OCI-M1 (cell line): ENCODE data around the gene FGD2.
A peak's percentile ranks its signal among the peaks of the same experiment; 100 is the strongest.

Source experiments
- DNase-seq: peaks from one replicate; lab custom pipeline; 2025; lab: John Stamatoyannopoulos, UW

FGD2 gene

GRCh38 chr6:37018198-37019064, 13.0 kb downstream of the FGD2 start:
- DNase-seq: peak; percentile 96

DNA sequence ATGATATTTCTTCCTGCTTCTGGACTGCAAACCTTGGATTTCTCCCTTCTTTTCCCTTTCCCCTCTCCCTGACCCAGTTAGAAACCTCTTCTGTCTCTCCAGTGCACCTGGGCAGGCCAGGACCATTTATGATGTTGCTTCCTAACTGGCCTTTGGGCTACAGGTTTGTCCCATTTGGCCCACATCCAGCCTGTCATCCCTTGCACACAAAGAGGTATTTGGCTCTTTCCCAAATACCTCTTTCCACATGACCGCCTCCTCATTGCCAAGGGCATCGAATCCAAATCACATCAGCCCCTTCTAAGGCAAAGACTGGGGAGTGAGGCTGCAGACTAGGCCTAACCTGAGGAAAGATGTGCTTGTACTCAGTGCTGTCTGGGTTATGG, 13.6 kb downstream of the FGD2 start:
- DNase-seq: no peak

GRCh38 chr6:37020381-37020780, 14.9 kb downstream of the FGD2 start:
- DNase-seq: no peak

DNA sequence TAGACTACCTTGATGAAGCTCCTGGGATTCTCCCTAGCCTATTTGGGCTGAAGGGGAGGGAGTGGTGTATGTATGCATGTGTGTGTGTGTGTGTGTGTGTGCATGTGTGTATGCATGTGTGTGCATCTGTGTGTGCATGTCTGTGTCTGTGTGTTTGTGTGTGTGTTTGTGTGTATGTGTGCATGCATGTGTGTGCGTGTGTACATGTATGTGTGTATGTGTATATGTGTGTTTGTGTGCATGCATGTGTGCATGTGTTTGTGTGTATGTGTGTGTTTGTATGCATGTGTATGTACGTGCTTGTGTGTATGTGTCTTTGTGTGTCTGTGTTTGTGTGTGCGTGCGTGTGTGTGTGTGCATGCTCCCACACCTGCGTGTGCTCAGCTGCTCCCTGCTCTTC, 15.4 kb downstream of the FGD2 start:
- DNase-seq: no peak

DNA sequence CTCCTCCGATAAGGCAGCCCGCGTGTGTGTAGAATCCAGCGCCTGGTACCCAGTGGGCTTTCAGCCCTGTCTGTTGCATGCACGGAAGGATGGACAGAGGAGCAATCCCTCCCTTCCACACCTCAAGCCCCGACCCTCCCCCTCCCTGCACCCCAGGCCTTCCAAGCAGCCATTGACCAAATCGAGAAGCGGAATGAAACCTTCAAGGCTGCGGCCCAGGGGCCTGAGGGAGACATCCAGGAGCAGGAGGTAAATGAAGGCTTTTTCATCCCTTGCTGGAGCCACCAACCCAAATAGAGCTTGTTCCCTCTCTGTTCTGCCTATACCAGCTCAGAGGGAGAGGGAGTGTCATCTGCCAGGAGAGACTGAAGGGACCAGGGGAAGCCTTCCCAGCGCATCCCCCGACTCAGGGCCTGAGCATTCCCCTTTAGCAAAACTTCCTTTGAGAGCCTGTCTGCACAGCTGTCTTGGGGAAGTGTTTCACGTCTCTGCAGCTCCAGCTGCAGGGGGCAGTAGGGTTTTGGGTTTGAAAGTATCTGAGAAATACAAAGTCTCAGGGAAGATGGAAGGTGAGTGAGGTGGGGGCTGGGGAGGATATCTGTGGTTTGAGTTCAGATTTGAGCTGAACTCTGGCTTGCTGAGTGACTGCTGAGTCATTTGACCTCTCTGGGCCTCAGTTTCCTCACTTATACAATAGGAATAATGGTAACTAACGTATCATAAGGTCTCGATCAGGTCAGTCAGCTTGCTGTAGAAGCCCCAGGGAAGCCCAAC, 16.1 kb downstream of the FGD2 start:
- peak; percentile 91 for DNase-seq

GRCh38 chr6:37022135-37022863, 16.8 kb downstream of the FGD2 start:
- DNase-seq: no peak

GRCh38 chr6:37024656-37025337, 19.3 kb downstream of the FGD2 start:
- no peak for DNase-seq

DNA sequence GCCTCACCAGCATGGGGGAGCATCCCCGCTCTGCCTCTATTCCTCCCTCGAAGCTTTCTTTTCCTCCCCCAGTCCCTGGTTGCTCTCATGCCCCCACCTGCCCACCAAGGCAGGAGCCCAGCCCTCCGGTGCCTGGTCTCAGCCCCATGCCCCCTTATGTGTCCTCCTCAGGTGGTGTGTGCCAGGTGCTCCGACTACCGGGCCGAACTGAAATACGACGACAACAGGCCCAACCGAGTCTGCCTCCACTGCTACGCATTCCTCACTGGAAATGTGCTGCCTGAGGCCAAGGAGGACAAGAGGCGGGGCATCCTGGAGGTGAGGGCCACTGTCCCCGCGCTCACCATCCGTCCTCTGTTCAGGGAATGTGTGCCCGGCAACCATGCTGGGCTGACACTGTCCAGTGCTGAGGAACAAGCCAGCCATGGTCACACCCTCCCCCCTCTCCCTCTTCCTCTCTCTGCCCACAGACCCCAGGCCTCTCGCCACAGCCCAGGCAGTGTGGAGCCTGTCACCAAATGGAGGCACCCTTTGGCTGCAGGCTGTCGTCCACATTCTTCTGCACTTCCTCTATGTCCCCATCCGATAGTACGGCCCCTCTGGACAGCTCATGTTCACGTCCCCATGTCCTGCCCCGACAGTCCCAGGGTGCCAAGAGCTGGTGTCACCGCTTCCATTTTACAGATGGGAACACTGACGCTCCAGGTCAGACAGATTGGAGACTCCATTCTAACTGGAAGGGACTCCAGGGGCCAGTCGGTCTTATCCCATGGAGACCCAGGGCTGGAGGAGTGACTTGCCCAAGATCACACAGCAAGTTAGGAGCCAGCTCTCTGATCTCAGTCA, 20.4 kb downstream of the FGD2 start:
- no peak for DNase-seq

DNA sequence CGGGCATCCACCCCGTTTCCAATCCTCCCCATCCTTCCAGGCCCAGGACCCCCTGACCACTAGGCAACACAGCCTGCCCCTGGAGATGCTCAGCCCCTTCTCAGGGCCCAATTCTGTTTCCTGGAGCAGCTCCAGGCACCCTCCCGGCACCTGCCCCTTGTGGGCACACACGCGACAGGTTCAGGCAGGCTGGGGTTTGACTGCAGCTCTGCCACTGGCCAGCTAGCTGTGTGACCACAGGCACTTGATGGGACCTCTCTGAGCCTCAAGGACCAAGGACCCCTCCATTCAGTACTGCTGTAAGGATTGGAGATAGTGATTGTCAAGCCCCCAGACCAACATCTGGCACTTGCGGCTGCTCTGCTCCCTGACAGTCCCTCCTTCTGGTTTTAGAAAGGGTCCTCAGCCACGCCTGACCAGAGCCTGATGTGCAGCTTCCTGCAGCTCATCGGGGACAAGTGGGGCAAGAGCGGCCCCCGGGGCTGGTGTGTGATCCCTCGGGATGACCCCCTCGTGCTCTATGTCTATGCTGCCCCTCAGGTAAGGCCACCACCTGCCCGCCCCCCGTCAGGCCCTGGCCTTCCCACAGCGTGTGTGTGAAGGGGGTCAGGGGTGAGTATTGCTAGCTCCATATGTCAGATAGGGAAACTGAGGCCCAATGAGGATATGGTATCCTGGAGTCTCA, 21.7 kb downstream of the FGD2 start:
- no peak for DNase-seq

- no peak for DNase-seq
Observed at GRCh38 chr6:37027811-37028469, 22.5 kb downstream of the FGD2 start.

DNA sequence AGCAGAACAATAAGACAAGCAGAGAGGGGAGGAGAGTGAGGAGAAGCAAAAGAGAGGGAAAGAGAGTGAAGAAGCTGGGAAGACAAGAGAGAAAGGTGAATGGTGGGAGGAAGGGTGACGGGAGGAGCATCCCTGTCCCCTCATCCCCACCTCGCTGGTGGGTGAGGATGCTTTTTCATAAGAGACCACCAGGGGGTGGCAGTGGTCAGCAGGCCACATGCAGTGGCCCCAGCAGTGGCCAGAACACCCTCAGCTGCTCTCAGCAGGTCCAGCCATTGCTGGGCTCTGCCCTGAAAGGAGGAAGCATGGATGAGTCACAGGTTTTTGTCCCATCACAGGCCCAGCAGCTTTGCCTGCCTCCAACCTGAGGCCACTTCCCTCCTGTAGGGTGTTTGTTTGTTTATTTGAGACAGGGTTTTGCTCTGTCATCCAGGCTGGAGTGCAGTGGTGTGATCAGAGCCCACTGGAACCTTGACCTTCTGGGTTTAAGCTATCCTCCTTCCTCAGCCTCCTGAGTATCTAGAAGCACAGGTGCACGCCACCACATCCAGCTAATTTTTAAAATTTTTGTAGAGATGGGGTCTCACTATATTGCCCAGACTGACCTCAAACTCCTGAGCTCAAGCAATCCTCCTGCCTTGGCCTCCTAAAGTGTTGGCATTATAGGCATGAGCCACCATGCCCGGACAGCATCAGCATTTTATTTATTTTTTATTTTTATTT, 24.0 kb downstream of the FGD2 start:
- DNase-seq: peak; percentile 98

- no peak for DNase-seq
Observed at GRCh38 chr6:37030599-37030998, 25.1 kb downstream of the FGD2 start.

DNA sequence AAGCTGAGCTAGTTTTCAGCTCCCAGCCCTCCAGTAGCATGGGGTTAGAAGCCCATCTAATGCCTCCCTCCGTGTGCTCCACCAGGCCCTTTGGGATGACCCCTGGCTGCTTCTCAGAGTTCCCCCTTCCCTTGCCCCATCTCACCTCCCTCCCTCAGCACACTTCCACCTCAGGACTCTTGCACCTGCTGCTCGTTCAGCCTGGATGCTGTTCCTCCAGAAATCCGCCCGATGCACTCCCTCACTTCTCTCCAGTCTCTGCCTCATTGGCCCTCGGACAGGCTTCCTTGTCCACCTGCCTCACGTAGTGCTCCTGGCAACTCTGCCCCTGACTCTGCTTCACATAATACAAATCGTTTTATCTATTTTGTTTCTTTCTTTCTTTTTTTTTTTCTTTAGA, 26.8 kb downstream of the FGD2 start:
- DNase-seq: no peak

GRCh38 chr6:37033255-37033654, 27.8 kb downstream of the FGD2 start:
- DNase-seq: no peak

DNA sequence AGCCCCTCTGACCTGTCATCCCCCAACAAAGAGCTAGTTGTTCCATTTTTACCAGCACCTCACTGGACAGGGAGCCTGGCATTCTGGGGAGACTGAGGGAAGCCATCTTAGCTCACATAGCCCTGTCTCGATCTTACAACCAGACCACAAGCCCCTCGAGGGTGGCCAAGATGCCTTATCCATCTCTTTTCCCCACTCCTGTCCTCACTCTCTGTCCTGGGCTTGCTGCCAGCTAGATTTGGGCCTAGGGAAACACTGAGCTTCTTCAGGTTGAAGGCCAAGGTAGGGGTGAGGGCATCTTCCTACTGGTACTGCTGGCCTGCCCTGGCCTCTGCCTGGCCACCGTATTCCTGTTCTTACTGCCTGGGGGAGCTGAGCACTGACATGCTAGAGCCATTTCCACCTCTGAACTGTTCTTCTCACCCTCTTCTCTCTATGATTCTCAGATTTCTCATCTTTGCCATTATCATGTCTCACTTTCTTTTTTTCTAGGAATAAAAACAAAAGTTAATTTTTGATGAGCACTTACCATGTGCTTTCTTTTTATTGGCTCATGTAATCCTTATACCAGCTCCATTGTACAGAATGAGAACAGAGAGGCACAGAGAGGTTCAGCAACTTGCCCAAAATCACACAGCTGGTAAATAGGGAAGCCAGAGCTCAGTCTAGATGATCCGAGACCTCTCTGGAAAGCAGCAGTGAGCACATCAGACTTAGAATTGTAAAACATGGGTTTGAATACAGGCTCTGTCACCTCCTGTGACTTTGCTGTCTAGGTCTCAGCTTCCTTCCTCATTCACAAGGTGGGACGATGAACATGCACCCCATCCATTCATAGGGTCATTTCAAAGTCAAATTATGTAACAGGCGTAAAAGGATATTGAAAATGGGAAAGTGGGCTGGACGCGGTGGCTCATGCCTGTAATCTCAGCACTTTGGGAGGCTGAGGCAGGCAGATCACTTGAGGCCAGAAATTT, 28.7 kb downstream of the FGD2 start:
- DNase-seq: no peak

DNA sequence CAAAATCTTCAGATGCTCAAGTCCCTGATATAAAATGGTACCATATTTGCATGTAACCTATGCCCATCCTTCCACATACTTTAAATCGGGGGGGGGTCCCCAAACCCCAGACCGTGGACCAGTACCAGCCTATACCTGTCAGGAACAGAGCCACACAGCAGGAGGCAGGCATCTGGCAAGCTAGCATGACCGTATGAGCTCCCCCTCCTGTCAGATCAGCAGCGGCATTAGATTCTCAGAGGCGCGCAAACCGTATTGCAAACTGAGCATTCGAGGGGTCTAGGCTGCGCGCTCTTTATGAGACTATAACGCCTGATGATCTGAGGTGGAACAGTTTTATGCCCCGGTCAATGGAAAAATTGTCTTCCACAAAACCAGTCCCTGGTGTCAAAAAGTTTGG, 30.7 kb downstream of the FGD2 start:
- no peak for DNase-seq

GRCh38 chr6:37038292-37039198, 33.1 kb downstream of the FGD2 start:
- DNase-seq: peak; percentile 90
